SU-DHL-6 (cell line): ENCODE results near the gene ABCC3.

Experiments
- EZH2phosphoT487 ChIP-seq: fragments of 200-600 bp; sonication (generic), shearing (Covaris generic); conservative IDR thresholded peaks from 2 replicates; pipeline ENCODE4 v1.6.1; 2018; ENCODE audit warnings: mild to moderate bottlenecking, antibody characterized with exemption, low read length, moderate library complexity, mixed read lengths
- TF ChIP-seq, protein P1 (sequence below): fragments of 200-600 bp; sonication (generic); IDR thresholded peaks from one replicate; pipeline ENCODE4 v1.5.1; 2017; ENCODE audit warnings: antibody characterized with exemption, mild to moderate bottlenecking, low read length, moderate library complexity; ENCODE audit not compliant: insufficient read depth, poor library complexity, severe bottlenecking

DNA sequence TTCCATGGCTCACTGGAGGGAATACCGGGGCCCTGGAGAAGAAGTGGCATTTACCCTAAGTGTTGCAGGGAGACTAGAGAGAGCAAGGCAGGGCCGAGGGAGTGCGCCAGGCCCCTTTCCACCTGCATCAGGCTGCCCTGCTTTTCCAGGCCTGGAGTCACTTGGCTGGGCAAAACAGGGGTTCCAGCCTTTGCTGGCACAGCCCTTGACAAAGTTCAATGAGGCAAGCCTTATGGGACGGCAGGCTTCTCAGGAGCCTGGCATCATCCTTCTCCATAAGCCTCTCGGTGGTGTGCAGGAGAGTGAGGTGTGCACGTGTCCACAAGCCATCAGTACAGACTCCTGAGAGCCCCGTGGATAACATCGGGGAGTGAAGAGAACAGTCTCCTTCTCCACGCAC is 47.1 kb upstream of the ABCC3 start:
- TF ChIP-seq, protein P1, sequence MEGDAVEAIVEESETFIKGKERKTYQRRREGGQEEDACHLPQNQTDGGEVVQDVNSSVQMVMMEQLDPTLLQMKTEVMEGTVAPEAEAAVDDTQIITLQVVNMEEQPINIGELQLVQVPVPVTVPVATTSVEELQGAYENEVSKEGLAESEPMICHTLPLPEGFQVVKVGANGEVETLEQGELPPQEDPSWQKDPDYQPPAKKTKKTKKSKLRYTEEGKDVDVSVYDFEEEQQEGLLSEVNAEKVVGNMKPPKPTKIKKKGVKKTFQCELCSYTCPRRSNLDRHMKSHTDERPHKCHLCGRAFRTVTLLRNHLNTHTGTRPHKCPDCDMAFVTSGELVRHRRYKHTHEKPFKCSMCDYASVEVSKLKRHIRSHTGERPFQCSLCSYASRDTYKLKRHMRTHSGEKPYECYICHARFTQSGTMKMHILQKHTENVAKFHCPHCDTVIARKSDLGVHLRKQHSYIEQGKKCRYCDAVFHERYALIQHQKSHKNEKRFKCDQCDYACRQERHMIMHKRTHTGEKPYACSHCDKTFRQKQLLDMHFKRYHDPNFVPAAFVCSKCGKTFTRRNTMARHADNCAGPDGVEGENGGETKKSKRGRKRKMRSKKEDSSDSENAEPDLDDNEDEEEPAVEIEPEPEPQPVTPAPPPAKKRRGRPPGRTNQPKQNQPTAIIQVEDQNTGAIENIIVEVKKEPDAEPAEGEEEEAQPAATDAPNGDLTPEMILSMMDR, result no peak
- TF ChIP-seq EZH2phosphoT487, result no peak
